ES-I3 (cell line): Measurements from ENCODE around the gene RPL10L.

ENCODE experiments used
- H3K36me3 ChIP-seq: 2 replicates; pipeline ENCODE4 v1.6.1; 2013; ENCODE audit warnings: mild to moderate bottlenecking, low read length, control low read depth, moderate library complexity; ENCODE audit not compliant: insufficient read depth
- H3K4me1 ChIP-seq: 2 replicates; pipeline ENCODE4 v1.6.1; 2013; ENCODE audit warnings: mild to moderate bottlenecking, control low read depth, low read length; ENCODE audit not compliant: insufficient read depth
- H3K9ac ChIP-seq: 2 replicates; pipeline ENCODE4 v1.6.1; 2013; ENCODE audit warnings: low read depth, mild to moderate bottlenecking, low read length, moderate library complexity
- H3K9me3 ChIP-seq: 2 replicates; pipeline ENCODE4 v1.6.1; 2013; ENCODE audit warnings: mild to moderate bottlenecking, low read length, moderate library complexity; ENCODE audit not compliant: control insufficient read depth, insufficient read depth

Gene RPL10L

GRCh38 chr14:46651526-46652144 is at the start of gene RPL10L:
TSS of gene RPL10L (minus strand) at chr14:46651781. CDS start at chr14:46651736, 45 bp downstream.
- Histone ChIP-seq H3K9me3 (no peaks in the 10 kb centered on the region), H3K4me1 (no peaks in the 10 kb centered on the region), H3K36me3 (no peaks in the 10 kb centered on the region), H3K9ac (no peak within 1 kb of the TSS)

GRCh38 chr14:46691819-46692218 is 40.2 kb upstream of the RPL10L start:
- no peaks in the 10 kb centered on the region; the same call in 1 of the 2 replicates for H3K36me3 ChIP-seq
- H3K9ac ChIP-seq: no peak overlapping the region
- no peaks in the 10 kb centered on the region for H3K9me3 ChIP-seq
- H3K4me1 ChIP-seq: no peaks in the 10 kb centered on the region

GRCh38 chr14:46686652-46687051 is 35.1 kb upstream of the RPL10L start:
- no peaks in the 10 kb centered on the region for H3K4me1 ChIP-seq
- H3K9me3 ChIP-seq: no peaks in the 10 kb centered on the region
- H3K36me3 ChIP-seq: no peaks in the 10 kb centered on the region
- no peak overlapping the region for H3K9ac ChIP-seq

GRCh38 chr14:46672128-46672527 is 20.5 kb upstream of the RPL10L start:
- H3K4me1 ChIP-seq: peaks cover 2% of the 10 kb centered on the region; the same call in 1 of the 2 replicates

GRCh38 chr14:46663382-46663781 is 11.8 kb upstream of the RPL10L start:
- Histone ChIP-seq H3K4me1 (no peaks in the 10 kb centered on the region), H3K9me3 (peaks cover 7% of the 10 kb centered on the region; the same call in 1 of the 2 replicates), H3K36me3 (no peaks in the 10 kb centered on the region), H3K9ac (no peak overlapping the region)

More at GRCh38 chr14:46672128-46672527, 20.5 kb upstream of the RPL10L start:
- Histone ChIP-seq H3K9ac (no peak overlapping the region), H3K36me3 (no peaks in the 10 kb centered on the region), H3K9me3 (no peaks in the 10 kb centered on the region)

GRCh38 chr14:46661728-46662127 is 10.1 kb upstream of the RPL10L start:
- Histone ChIP-seq H3K4me1 (no peaks in the 10 kb centered on the region), H3K9ac (no peak overlapping the region), H3K9me3 (peaks cover 7% of the 10 kb centered on the region; the same call in 1 of the 2 replicates), H3K36me3 (no peaks in the 10 kb centered on the region)

GRCh38 chr14:46653031-46653755 is 1.6 kb upstream of the RPL10L start:
- H3K36me3 ChIP-seq: no peaks in the 10 kb centered on the region
- H3K9ac ChIP-seq: no peak overlapping the region
- H3K9me3 ChIP-seq: no peaks in the 10 kb centered on the region
- no peaks in the 10 kb centered on the region for H3K4me1 ChIP-seq

- Histone ChIP-seq H3K36me3 (no peaks in the 10 kb centered on the region), H3K4me1 (no peaks in the 10 kb centered on the region), H3K9ac (no peak overlapping the region), H3K9me3 (no peaks in the 10 kb centered on the region)
Observed at GRCh38 chr14:46646796-46647195, 4.8 kb downstream of the RPL10L start.

- no peaks in the 10 kb centered on the region for H3K4me1 ChIP-seq
- H3K9ac ChIP-seq: no peak overlapping the region
- H3K9me3 ChIP-seq: no peaks in the 10 kb centered on the region
- H3K36me3 ChIP-seq: no peaks in the 10 kb centered on the region
Observed at GRCh38 chr14:46626876-46627275, 24.7 kb downstream of the RPL10L start.
